Activated naive CD8-positive, alpha-beta T cell treated with anti-CD3 and anti-CD28 coated beads, Interleukin-2, amount 10 ng/mL, durations not matched to agents 7 days and 5 days (primary cell): ENCODE results near the gene BMP10. TPM values are rescaled to one million over a fixed set of nuclear protein-coding genes. Genes with fewer than 3 reads are reported as not detected.

Source experiments
- ATAC-seq: fragments of 150-1000 bp; cut with Tn5 transposase; one replicate; pipeline ENCODE4 v1.10.0; 2021; ENCODE audit warnings: low read depth, moderate library complexity
- POLR2A ChIA-PET: fragments of 350-600 bp; sonication (Branson Sonifier 250); formaldehyde crosslinking; loops from one replicate; lab custom pipeline; 2021; ENCODE audit warnings: antibody characterized with exemption; lab: Charles Lee
- DNase-seq: peaks from one replicate; pipeline ENCODE4 v3.0.0; 2021
- H3K27ac Mint-ChIP-seq: one replicate; pipeline ENCODE4 v1.8.0; 2022; ENCODE audit warnings: mild to moderate bottlenecking, mixed read lengths
- H3K27me3 Mint-ChIP-seq: one replicate; pipeline ENCODE4 v1.8.0; 2022; ENCODE audit warnings: mild to moderate bottlenecking, moderate library complexity, mixed read lengths
- H3K36me3 Mint-ChIP-seq: one replicate; pipeline ENCODE4 v1.8.0; 2021; ENCODE audit warnings: mild to moderate bottlenecking, mixed read lengths
- H3K4me1 Mint-ChIP-seq: one replicate; pipeline ENCODE4 v1.8.0; 2021; ENCODE audit warnings: mixed read lengths
- H3K4me3 Mint-ChIP-seq: one replicate; pipeline ENCODE4 v1.8.0; 2022; ENCODE audit warnings: mild to moderate bottlenecking, moderate library complexity, mixed read lengths
- H3K9me3 Mint-ChIP-seq: one replicate; pipeline ENCODE4 v1.8.0; 2021; ENCODE audit warnings: mixed read lengths
- total RNA-seq, 2 experiments: library from RNA; stranded (reverse); gene quantifications; one replicate each; pipeline ENCODE4 v1.2.3, GENCODE V29; 2021

BMP10 gene
- total RNA-seq, 2 experiments from 2014 or later, result not detected

DNA sequence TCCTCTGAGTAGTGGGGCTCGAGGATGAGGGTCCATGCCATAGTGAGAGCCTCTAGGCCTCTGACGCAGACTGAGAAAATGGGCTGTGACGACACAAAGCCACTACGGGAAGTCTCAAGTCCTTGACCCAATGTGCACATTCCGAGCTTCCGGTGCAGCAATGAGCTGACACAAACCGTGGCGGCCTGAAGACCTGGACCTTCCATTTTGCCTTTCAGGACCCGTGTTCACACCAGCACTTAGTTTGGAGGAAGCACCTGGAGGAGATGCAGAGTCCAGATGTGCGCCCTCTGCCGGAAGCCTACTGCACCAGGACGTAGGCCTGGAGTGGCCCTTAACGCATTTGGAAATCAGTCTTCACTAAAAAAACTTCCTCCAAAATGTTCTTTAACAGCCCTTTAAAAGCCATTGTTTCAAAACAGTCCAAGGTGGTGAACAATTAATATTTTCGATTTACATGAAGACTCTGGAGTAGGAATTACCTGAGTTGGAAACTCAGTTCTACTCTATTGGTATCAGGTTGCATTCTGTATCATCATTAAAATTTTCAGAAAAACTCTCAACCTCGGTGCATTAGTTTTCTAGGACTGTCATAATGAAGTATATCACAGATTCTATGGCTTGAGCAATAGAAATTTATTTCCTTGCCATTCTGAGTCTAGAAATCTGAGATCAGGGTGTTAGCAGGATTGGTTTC lies 33.9 kb downstream of the BMP10 start:
- Mint-ChIP-seq H3K4me1 (peaks cover 12% of the 10 kb centered on the region), H3K36me3 (no peaks in the 10 kb centered on the region), H3K4me3 (no peak overlapping the region), H3K27ac (peak overlapping the region; percentile 6), H3K9me3 (peaks cover 4% of the 10 kb centered on the region), H3K27me3 (no peaks in the 10 kb centered on the region)
- ATAC-seq, result peak; percentile 73
- DNase-seq, result peak; percentile 75
- POLR2A ChIA-PET, result interaction anchor here (0.6 kb wide), 2 partner anchors 20 to 666 kb away, joined by 4 read pairs; no protein-coding TSS in a partner anchor

GRCh38 chr2:68835621-68836020 lies 35.6 kb downstream of the BMP10 start:
- no peak for ATAC-seq
- POLR2A ChIA-PET, result interaction anchor here (0.6 to 0.7 kb wide), 2 partner anchors 59 to 82 kb away, joined by 3 to 4 read pairs; no protein-coding TSS in a partner anchor
- H3K4me3 Mint-ChIP-seq, result no peak overlapping the region
- H3K36me3 Mint-ChIP-seq, result no peaks in the 10 kb centered on the region
- H3K27me3 Mint-ChIP-seq, result no peaks in the 10 kb centered on the region
- H3K4me1 Mint-ChIP-seq, result peaks cover 27% of the 10 kb centered on the region
- DNase-seq, result no peak
- H3K27ac Mint-ChIP-seq, result no peak overlapping the region
- peaks cover 4% of the 10 kb centered on the region for H3K9me3 Mint-ChIP-seq

GRCh38 chr2:68834737-68835376 lies 36.3 kb downstream of the BMP10 start:
- DNase-seq (no peak), ATAC-seq (no peak)
- no peak overlapping the region for H3K4me3 Mint-ChIP-seq
- no peak overlapping the region for H3K27ac Mint-ChIP-seq
- POLR2A ChIA-PET, result no interaction called here
- no peaks in the 10 kb centered on the region for H3K9me3 Mint-ChIP-seq
- H3K4me1 Mint-ChIP-seq, result peaks cover 33% of the 10 kb centered on the region
- H3K27me3 Mint-ChIP-seq, result no peaks in the 10 kb centered on the region
- no peaks in the 10 kb centered on the region for H3K36me3 Mint-ChIP-seq

DNA sequence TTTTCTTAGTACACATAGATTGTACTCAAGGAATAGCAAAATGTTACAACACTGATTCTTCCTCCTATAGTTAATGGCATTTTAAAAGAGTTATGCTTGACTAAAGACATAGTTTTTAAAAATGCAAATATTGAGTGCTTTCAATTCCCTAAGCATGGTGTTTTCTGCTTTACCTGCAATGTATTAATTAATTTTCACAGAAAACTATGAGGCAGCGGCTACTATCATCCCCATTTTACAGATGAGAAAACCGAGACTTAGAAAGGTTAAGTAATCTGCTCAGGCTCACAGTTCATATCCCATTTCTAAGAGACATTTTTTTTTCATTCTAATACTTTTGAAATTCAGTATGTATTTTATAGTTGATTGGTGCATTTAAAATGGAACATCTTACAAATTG lies 38.0 kb downstream of the BMP10 start:
- Mint-ChIP-seq H3K27ac (no peak overlapping the region), H3K4me1 (peaks cover 48% of the 10 kb centered on the region), H3K4me3 (peak overlapping the region; percentile 5), H3K9me3 (no peaks in the 10 kb centered on the region), H3K36me3 (peaks cover 2% of the 10 kb centered on the region), H3K27me3 (no peaks in the 10 kb centered on the region)
- POLR2A ChIA-PET, result interaction anchor here (1.0 kb wide), 1 partner anchor 65 kb away, joined by 3 read pairs; no protein-coding TSS in a partner anchor
- no peak for ATAC-seq
- no peak for DNase-seq

GRCh38 chr2:68832233-68832869 lies 38.8 kb downstream of the BMP10 start:
- no peaks in the 10 kb centered on the region for H3K27me3 Mint-ChIP-seq
- H3K4me3 Mint-ChIP-seq, result peak overlapping the region; percentile 65
- H3K9me3 Mint-ChIP-seq, result no peaks in the 10 kb centered on the region
- peaks cover 7% of the 10 kb centered on the region for H3K36me3 Mint-ChIP-seq
- peak overlapping the region; percentile 81 for H3K27ac Mint-ChIP-seq
- peaks cover 53% of the 10 kb centered on the region for H3K4me1 Mint-ChIP-seq
- POLR2A ChIA-PET, result interaction anchor here (1.0 kb wide), 1 partner anchor 65 kb away, joined by 3 read pairs; no protein-coding TSS in a partner anchor
- DNase-seq, result peak; percentile 45
- peak; percentile 61 for ATAC-seq

GRCh38 chr2:68831686-68832232 lies 39.4 kb downstream of the BMP10 start:
- H3K9me3 Mint-ChIP-seq, result no peaks in the 10 kb centered on the region
- peak overlapping the region; percentile 81 for H3K27ac Mint-ChIP-seq
- DNase-seq (no peak), ATAC-seq (no peak)
- no peaks in the 10 kb centered on the region for H3K27me3 Mint-ChIP-seq
- H3K4me1 Mint-ChIP-seq, result peaks cover 50% of the 10 kb centered on the region
- POLR2A ChIA-PET, result no interaction called here
- peak overlapping the region; percentile 65 for H3K4me3 Mint-ChIP-seq
- peaks cover 7% of the 10 kb centered on the region for H3K36me3 Mint-ChIP-seq

DNA sequence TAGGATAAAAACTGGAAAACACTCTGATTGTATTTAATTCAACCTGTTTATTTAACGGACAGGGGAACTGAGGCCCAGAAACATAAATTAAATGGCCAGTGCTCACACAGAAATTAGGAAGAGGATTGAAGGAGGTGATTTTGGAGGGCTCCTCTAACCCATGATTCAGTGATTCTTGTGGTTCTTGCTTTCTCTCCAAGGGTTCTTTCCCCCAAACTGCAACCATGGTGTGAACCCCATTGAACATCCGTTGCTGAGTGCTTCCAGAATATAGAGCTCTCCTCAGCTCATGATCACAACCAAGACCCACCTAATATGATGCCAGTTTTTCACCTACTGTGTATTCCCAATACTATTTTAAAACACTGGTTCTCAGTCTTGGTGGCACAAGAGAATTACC lies 41.4 kb downstream of the BMP10 start:
- POLR2A ChIA-PET, result interaction anchor here (1.0 to 2.3 kb wide), 6 partner anchors 30 to 78 kb away, joined by 3 to 7 read pairs (median 4); no protein-coding TSS in a partner anchor
- peak overlapping the region; percentile 81 for H3K4me3 Mint-ChIP-seq
- DNase-seq (no peak), ATAC-seq (peak; percentile 31)
- no peaks in the 10 kb centered on the region for H3K9me3 Mint-ChIP-seq
- peak overlapping the region; percentile 85 for H3K27ac Mint-ChIP-seq
- H3K36me3 Mint-ChIP-seq, result peaks cover 16% of the 10 kb centered on the region
- peaks cover 50% of the 10 kb centered on the region for H3K4me1 Mint-ChIP-seq
- no peaks in the 10 kb centered on the region for H3K27me3 Mint-ChIP-seq

DNA sequence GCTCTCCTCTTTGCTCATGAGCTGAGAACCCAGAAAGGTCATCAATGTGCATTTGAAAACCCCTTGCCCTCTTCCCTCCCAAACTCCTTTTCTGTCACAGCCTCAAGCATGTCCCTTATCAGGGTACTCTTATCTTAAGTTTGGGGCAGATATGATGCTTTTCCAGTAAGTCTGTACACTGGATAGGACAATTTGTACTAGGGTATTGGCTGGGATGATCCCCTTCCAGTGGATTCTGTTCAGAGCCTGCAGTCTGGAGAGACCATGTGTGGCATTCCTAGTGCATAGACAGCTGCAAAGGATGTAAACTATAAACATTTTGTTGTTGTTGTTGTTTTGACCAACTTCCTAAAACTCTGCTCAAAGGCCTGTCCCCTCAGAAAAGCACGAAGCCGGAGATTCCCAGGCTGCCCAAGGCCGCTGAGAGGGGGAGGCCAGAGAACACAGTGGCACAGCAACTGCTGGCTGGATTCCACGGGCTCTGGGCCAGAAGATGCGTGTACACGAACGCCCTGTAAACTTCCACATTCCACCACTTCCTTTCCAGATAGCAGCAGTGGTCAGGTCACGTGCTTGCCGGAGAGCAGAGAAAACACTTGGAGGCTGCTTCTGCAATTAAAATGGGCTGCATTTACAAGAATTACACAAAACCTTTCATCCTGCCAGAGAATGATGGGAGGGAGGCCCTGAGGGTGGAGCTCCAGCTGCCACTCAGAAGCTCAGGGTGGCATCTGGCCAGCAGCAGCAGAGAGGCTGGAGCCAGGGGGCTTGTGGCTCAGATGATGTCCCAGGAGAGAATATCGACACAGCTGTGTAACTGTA lies 42.1 kb downstream of the BMP10 start:
- Mint-ChIP-seq H3K9me3 (no peaks in the 10 kb centered on the region), H3K4me3 (peak overlapping the region; percentile 81), H3K4me1 (peaks cover 50% of the 10 kb centered on the region), H3K27me3 (no peaks in the 10 kb centered on the region), H3K36me3 (peaks cover 18% of the 10 kb centered on the region), H3K27ac (peak overlapping the region; percentile 85)
- DNase-seq, result peak; percentile 66
- POLR2A ChIA-PET, result interaction anchor here (1.0 to 2.3 kb wide), 7 partner anchors 29 to 84 kb away, joined by 3 to 7 read pairs (median 3); no protein-coding TSS in a partner anchor
- peak; percentile 72 for ATAC-seq

DNA sequence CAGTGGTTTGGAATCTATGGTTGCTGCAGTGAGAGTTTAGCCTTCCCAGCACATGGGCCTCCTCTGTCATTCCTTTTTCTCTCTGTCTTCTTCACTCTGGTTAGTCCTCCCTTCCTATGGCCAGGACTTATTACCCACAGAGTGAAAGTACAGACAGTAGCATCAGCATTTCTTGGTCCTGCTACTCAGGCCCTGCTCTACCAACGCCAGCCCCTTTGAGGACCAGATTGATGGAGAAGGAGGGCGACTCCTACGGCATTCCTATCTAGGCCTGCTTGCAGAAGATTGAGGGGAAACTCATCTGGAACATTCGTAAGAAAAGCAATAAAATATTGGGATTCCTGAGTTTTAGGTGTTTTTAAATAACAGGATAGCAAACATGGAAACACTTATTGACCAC lies 43.5 kb downstream of the BMP10 start:
- Mint-ChIP-seq H3K27ac (no peak overlapping the region), H3K9me3 (no peaks in the 10 kb centered on the region), H3K4me1 (peaks cover 50% of the 10 kb centered on the region), H3K4me3 (no peak overlapping the region), H3K27me3 (no peaks in the 10 kb centered on the region), H3K36me3 (peaks cover 29% of the 10 kb centered on the region)
- no peak for DNase-seq
- POLR2A ChIA-PET, result interaction anchor here (1.2 to 2.3 kb wide), 2 partner anchors 62 to 85 kb away, joined by 3 to 6 read pairs; no protein-coding TSS in a partner anchor
- ATAC-seq, result no peak

DNA sequence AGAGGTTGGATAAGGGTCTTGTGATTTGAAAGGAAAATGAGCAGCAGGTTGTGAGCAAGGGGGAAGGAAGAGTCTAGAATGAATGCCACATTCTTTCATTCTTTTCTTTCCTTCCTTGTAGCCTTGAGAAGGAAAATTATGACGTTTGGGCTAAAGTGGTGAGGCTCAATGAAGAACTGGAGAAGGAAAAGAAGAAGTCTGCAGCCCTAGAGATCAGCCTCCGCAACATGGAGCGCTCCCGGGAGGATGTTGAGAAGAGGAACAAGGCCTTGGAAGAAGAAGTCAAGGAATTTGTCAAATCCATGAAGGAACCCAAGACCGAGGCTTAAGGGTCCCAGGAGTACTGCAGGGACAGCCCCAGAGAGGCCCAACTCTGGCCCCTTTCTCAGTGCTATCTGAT lies 45.3 kb downstream of the BMP10 start:
- no peak for ATAC-seq
- H3K4me3 Mint-ChIP-seq, result no peak overlapping the region
- no peak for DNase-seq
- no peak overlapping the region for H3K27ac Mint-ChIP-seq
- H3K4me1 Mint-ChIP-seq, result peaks cover 35% of the 10 kb centered on the region
- no peaks in the 10 kb centered on the region for H3K9me3 Mint-ChIP-seq
- peaks cover 36% of the 10 kb centered on the region for H3K36me3 Mint-ChIP-seq
- H3K27me3 Mint-ChIP-seq, result no peaks in the 10 kb centered on the region
- POLR2A ChIA-PET, result no interaction called here

GRCh38 chr2:68824831-68825230 lies 46.4 kb downstream of the BMP10 start:
- Mint-ChIP-seq H3K36me3 (peaks cover 38% of the 10 kb centered on the region), H3K27ac (peak overlapping the region; percentile 45), H3K4me1 (peaks cover 26% of the 10 kb centered on the region), H3K9me3 (no peaks in the 10 kb centered on the region), H3K4me3 (no peak overlapping the region), H3K27me3 (no peaks in the 10 kb centered on the region)
- DNase-seq, result no peak
- POLR2A ChIA-PET, result no interaction called here
- ATAC-seq, result no peak

DNA sequence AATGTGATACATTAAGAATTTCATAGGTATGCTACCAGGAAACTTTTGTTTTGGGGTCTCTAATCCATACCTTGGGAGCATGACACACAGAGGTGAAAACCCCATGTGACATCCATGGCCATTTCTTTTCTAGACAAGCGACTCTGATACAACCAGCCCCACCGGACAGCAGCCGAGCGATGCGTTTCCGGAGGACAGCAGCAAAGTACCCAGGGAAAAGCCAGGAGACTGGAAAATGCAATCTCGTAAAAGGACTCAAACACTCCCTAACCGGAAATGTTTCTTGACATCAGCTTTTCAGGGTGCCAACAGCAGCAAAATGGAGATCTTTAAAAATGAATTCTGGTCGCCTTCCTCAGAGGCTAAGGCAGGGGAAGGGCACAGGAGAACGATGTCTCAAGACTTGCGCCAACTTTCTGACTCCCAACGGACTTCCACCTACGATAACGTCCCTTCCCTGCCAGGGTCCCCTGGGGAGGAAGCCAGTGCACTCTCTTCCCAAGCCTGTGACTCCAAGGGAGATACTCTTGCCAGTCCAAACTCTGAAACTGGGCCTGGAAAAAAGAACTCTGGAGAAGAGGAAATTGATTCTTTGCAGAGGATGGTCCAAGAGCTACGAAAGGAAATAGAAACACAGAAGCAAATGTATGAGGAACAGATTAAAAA lies 48.9 kb downstream of the BMP10 start:
- no peaks in the 10 kb centered on the region for H3K27me3 Mint-ChIP-seq
- ATAC-seq (no peak), DNase-seq (no peak)
- no peak overlapping the region for H3K4me3 Mint-ChIP-seq
- peaks cover 41% of the 10 kb centered on the region for H3K36me3 Mint-ChIP-seq
- POLR2A ChIA-PET, result no interaction called here
- peak overlapping the region; percentile 5 for H3K27ac Mint-ChIP-seq
- peaks cover 7% of the 10 kb centered on the region for H3K4me1 Mint-ChIP-seq
- no peaks in the 10 kb centered on the region for H3K9me3 Mint-ChIP-seq
